HUES48 (cell line): ENCODE results near the gene RAB3C.

Source experiments
- H3K27ac ChIP-seq: one replicate; pipeline ENCODE4 v1.7.0; 2013; ENCODE audit warnings: low read depth, low read length, inconsistent platforms
- H3K27me3 ChIP-seq: 2 replicates; pipeline ENCODE4 v1.6.1; 2013; ENCODE audit warnings: mild to moderate bottlenecking, low read length; ENCODE audit not compliant: control insufficient read depth, insufficient read depth
- H3K36me3 ChIP-seq: 2 replicates; pipeline ENCODE4 v1.6.1; 2013; ENCODE audit warnings: low read length; ENCODE audit not compliant: control insufficient read depth, insufficient read depth
- H3K4me1 ChIP-seq: 2 replicates; pipeline ENCODE4 v1.6.1; 2013; ENCODE audit warnings: mild to moderate bottlenecking, low read length; ENCODE audit not compliant: control insufficient read depth, insufficient read depth
- H3K4me3 ChIP-seq: 2 replicates; pipeline ENCODE4 v1.5.1; 2013; ENCODE audit warnings: mild to moderate bottlenecking, low read depth, low read length
- H3K9ac ChIP-seq: 2 replicates; pipeline ENCODE4 v1.6.1; 2013; ENCODE audit warnings: mild to moderate bottlenecking, low read depth, low read length, moderate library complexity
- H3K9me3 ChIP-seq: 2 replicates; pipeline ENCODE4 v1.6.1; 2013; ENCODE audit warnings: low read length; ENCODE audit not compliant: control insufficient read depth, insufficient read depth

Gene RAB3C

DNA sequence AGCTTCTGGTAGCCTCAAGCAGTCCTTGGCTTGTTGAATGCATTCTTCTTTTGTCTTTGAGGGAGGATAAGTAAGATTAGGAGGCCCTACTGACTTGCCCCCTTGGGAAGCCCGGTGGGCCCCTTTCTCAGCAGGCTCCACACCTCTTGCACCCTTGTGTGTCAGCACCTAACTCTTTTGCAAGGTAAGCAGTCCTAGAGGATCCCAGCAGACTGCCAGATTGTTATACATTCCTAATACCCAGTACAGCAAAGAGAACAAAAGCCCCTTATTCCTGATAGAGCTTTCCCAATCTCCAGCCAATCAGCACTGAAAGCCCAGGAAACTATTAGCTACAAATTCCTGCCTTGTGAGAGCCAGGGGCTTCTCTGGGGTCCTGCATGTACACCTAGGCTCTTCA is 152.8 kb downstream of the RAB3C start:
- H3K4me3 ChIP-seq: no peak overlapping the region
- H3K4me1 ChIP-seq: peaks cover 10% of the 10 kb centered on the region
- H3K27ac ChIP-seq: no peak overlapping the region
- no peaks in the 10 kb centered on the region for H3K36me3 ChIP-seq
- H3K9me3 ChIP-seq: no peaks in the 10 kb centered on the region
- H3K27me3 ChIP-seq: no peaks in the 10 kb centered on the region
- H3K9ac ChIP-seq: no peak overlapping the region

DNA sequence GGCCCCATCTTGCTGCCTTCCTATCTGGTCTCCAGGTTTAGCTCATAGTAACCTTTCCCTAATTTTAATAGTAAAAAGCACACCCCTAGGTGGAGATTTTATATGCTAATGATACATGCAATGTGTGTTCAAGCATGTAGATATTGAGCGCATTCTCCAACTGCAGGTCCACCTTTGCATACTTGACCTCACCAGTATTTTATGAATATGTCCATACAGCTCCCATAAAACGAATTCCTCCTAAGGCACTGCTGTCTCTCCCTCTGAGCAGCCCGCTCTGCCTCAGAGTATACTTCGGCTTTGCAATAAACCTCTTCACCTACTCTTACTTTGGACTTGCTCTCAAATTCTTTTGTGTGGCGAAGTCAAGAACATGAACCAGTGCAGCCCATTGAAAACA is 153.3 kb downstream of the RAB3C start:
- H3K36me3 ChIP-seq: no peaks in the 10 kb centered on the region
- H3K4me1 ChIP-seq: peaks cover 10% of the 10 kb centered on the region
- no peak overlapping the region for H3K9ac ChIP-seq
- H3K4me3 ChIP-seq: no peak overlapping the region
- no peaks in the 10 kb centered on the region for H3K27me3 ChIP-seq
- no peaks in the 10 kb centered on the region for H3K9me3 ChIP-seq
- H3K27ac ChIP-seq: no peak overlapping the region

DNA sequence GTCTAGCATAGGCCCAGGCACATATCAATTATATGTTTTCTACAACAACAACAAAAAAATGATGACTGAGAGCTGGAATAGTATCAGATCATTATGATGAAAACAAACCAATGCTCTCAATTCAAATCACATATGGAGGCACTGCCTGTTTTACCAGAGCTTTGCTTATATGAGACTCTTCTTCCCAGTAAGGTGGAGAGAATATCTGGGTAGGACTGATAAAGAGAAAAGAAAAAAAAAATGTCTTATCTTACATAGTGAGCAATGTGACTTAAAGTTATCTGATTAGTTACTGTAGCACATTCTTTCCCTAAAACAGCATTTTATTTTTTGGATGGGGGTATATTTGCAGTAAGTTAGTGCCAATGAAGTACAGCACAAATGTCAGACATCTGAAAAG is 154.8 kb downstream of the RAB3C start:
- Histone ChIP-seq H3K4me1 (peaks cover 14% of the 10 kb centered on the region), H3K4me3 (no peak overlapping the region), H3K9me3 (no peaks in the 10 kb centered on the region), H3K9ac (no peak overlapping the region), H3K36me3 (no peaks in the 10 kb centered on the region), H3K27me3 (no peaks in the 10 kb centered on the region), H3K27ac (no peak overlapping the region)

DNA sequence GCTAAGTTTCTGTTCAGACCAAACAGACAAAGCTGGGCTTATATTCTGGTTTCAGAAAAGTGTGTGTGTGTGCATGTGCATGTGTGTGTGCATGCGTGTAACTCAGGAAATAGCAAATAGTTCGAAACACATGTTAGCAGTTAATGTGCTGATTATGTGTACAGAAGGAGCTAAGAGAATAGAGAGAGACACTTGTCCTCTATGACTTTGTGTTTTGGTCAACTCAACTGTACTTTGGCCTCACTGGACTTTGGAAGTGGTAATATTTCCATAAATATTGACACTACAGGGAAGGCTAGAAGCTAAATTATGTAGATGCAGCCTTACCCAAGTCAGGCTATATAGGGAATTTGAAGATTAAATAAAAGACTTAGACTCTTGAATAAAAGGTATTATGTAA is 155.5 kb downstream of the RAB3C start:
- no peaks in the 10 kb centered on the region for H3K9me3 ChIP-seq
- H3K36me3 ChIP-seq: no peaks in the 10 kb centered on the region
- H3K9ac ChIP-seq: no peak overlapping the region
- H3K27ac ChIP-seq: no peak overlapping the region
- H3K4me3 ChIP-seq: no peak overlapping the region
- peaks cover 17% of the 10 kb centered on the region for H3K4me1 ChIP-seq
- H3K27me3 ChIP-seq: no peaks in the 10 kb centered on the region

DNA sequence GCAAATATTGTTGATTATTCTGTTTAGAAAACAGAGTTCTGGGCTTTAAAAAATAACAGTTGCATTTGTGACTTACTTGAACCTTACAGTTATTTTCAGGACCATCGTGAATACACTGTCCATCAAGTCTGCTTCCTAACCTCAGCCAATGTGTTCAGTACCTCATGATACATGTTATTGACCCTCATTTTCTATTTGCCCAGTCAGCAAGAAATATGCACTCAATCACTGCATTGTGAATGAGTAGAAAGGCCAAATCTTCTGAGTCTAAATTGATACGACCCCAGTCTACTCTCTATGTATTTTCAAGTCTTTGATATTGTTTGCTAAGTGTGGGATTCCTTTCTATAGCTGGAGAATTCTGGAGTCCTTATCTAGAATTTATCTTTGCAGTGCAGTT is 156.2 kb downstream of the RAB3C start:
- H3K9me3 ChIP-seq: no peaks in the 10 kb centered on the region
- H3K4me3 ChIP-seq: no peak overlapping the region
- no peak overlapping the region for H3K27ac ChIP-seq
- no peaks in the 10 kb centered on the region for H3K36me3 ChIP-seq
- no peak overlapping the region for H3K9ac ChIP-seq
- H3K4me1 ChIP-seq: peaks cover 17% of the 10 kb centered on the region
- no peaks in the 10 kb centered on the region for H3K27me3 ChIP-seq

DNA sequence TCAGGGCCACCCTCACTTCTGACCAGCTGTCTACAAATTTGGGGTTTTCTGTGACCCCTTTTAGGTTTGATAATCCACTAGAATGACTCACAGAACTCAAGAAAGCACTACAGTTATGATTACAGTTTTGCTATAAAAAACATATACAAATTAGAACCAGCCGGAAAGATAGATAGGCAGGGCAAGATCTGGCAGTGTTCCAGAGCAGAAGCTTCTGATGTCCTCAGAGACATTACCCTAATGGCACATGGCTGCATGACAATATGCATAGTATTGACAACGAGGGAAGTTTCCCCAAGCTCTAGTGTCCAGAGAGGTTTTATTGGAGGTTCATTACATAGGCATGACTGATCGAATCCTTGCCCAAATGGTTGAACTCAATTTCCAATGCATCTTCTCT is 158.1 kb downstream of the RAB3C start:
- H3K4me1 ChIP-seq: peaks cover 9% of the 10 kb centered on the region; the same call in 1 of the 2 replicates
- no peak overlapping the region for H3K9ac ChIP-seq
- H3K27me3 ChIP-seq: no peaks in the 10 kb centered on the region
- H3K9me3 ChIP-seq: no peaks in the 10 kb centered on the region
- no peak overlapping the region for H3K4me3 ChIP-seq
- no peaks in the 10 kb centered on the region for H3K36me3 ChIP-seq
- H3K27ac ChIP-seq: no peak overlapping the region

DNA sequence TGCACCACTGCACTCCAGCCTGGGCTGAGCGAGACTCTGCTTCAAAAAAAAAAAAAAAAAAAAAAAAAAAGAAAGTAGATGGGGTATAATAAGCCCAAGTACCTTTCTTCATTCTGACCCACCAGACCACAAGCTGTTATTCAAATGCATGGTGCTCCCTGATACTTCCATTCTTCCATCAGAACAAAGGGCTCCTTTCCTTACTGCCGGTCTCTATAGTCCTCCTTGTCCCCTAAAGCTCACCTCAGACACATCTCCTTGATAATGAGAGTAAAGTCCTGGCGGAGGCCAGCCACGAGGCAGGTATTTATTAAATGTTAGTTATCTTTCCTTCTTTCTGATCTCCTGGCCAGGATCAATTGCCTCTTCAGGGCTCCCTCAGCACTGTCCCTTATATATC is 162.5 kb downstream of the RAB3C start:
- Histone ChIP-seq H3K4me1 (peaks cover 13% of the 10 kb centered on the region; the same call in 1 of the 2 replicates), H3K36me3 (no peaks in the 10 kb centered on the region), H3K9ac (no peak overlapping the region), H3K27ac (no peak overlapping the region), H3K27me3 (no peaks in the 10 kb centered on the region), H3K9me3 (no peaks in the 10 kb centered on the region), H3K4me3 (no peak overlapping the region)

DNA sequence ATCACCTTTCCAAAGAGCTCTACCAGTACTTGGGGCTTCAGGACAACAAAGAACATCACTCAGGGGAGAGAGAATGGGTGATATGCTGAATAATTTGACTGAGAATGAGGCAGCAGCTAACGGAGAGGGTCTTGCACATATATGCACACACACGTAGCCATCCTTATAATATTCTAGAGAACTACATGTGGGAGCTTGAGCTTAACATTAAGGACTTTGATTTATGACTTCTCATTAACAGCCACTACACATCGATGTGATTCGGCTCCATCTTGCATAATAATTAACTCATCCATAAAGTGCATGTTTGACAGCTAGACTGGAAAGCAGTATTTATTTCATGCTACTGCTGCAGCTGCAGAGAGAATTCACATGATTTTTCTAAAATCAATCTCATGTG is 163.4 kb downstream of the RAB3C start:
- Histone ChIP-seq H3K27me3 (no peaks in the 10 kb centered on the region), H3K9me3 (no peaks in the 10 kb centered on the region), H3K4me3 (no peak overlapping the region), H3K9ac (no peak overlapping the region), H3K27ac (no peak overlapping the region), H3K36me3 (no peaks in the 10 kb centered on the region), H3K4me1 (peaks cover 13% of the 10 kb centered on the region; the same call in 1 of the 2 replicates)

DNA sequence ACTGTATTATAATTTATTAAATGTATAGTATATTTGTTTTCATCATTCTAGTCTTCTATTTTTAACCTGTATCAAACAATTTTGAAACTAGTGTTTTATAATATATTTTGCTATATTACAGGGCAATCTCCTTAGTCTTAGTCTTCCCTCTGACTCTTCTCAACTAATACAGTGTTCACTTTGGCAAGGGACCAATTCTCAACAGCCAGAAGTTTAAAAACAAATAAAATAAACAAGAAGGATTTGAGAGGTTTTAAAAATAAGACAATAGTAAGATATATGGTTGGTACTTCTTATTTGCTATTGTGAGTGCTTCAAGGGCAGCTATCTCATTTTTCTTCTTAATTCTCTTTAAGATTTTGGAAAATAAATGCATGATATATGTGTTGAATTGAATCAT is 167.2 kb downstream of the RAB3C start:
- Histone ChIP-seq H3K4me1 (0 out of 2 replicates have a peak, but pooled peaks cover 5% of the 10 kb centered on the region), H3K9me3 (no peaks in the 10 kb centered on the region), H3K4me3 (no peak overlapping the region), H3K27me3 (no peaks in the 10 kb centered on the region), H3K27ac (no peak overlapping the region), H3K9ac (no peak overlapping the region), H3K36me3 (no peaks in the 10 kb centered on the region)

DNA sequence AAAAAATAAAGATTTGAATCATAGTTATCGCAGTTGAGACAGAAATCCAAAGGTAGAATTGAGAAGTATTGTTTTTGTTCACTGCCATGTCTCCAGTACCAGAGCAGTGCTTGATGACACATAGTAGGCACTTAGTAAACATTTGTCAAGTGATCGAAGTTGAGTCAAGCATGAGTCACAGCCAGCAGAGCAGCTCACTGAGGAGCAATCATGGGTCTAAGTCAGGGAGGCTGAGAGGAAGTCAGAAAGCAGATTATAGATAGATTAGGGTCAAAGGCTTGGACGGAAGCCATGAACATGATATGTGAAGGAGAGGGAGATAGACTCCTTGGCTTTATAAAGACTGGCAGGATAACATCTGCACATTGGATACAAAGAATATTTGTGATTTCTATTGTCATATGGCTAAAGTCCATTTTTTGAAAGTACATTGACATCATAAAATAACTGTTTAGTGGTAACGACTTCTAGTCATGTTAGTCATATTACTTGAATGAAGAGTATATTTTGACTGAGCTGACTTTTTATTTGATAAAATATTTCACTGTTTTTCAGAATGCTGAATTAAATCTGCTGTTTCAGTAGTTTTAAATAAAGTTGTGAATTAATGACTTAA is 168.5 kb downstream of the RAB3C start:
- no peaks in the 10 kb centered on the region for H3K27me3 ChIP-seq
- no peaks in the 10 kb centered on the region for H3K9me3 ChIP-seq
- 0 out of 2 replicates have a peak, but pooled peaks cover under 1% of the 10 kb centered on the region for H3K4me1 ChIP-seq
- no peak overlapping the region for H3K27ac ChIP-seq
- H3K9ac ChIP-seq: no peak overlapping the region
- H3K4me3 ChIP-seq: no peak overlapping the region
- no peaks in the 10 kb centered on the region for H3K36me3 ChIP-seq

DNA sequence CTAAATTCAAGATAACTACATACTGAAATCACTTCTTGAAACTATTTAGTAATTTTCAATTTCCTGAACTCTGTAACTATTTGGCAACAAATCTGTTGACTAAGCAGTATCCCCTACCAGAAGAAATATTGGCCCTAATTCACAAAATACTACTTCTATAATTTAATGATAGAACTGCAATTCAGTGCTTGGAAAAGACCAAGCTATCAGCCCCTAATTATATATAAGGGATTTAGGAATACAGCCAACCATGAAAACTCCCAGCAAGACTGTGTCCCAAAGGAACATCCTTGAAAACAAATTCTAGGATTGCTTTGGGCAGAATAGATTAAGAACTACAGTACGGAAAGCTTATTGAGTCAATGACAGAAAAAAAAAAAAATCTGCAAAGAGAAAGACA is 169.2 kb downstream of the RAB3C start:
- Histone ChIP-seq H3K36me3 (no peaks in the 10 kb centered on the region), H3K9me3 (no peaks in the 10 kb centered on the region), H3K27ac (no peak overlapping the region), H3K4me3 (no peak overlapping the region), H3K27me3 (no peaks in the 10 kb centered on the region), H3K4me1 (no peaks in the 10 kb centered on the region), H3K9ac (no peak overlapping the region)
